Measurements from ENCODE around the gene HIPK2.

HIPK2 gene

DNA sequence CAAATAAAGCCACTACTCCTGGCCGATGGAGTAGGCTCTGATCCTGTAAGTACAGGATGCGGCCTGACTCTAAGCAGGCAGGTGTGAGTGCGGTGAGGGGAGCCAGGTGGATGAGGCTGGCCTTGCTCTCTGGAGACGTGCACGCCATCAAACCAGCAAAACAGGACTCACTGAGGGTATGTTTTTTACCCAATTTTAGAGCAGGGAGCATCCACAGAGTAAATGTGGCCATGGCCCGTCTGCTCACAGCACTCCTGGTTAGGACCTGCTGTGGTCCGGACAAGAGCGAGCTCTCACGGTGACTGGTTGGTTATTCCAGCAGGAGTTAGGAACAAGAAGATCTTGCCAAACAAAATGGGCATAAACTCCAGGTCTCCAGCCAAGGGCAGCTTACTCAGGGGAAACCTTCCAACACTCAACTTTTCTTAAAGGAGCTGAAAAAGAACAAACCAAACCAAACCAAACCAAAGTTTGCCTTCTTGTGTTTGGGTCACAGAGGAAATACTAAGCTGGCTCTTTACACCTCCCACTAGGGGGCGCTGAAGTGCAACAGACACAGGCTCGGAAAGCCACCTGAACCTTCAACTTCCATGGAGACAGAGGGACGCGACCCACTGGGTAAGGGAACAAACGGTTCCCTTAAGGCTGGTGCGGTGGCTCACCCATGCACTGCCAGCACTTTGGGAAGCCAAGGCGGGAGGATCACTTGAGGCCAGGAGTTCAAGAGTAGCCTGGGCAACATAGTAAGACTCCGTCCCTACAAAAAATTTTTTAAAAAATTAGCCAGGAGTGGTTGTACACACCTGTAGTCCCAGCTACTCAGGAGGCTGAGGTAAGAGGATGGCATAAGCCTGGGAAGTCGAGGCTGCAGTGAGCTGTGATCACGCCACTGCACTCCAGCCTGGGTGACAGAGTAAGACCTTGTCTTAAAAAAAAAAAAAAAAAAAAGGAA, 131.9 kb downstream of the HIPK2 start:
- DNase-seq = peak; percentile 69

DNA sequence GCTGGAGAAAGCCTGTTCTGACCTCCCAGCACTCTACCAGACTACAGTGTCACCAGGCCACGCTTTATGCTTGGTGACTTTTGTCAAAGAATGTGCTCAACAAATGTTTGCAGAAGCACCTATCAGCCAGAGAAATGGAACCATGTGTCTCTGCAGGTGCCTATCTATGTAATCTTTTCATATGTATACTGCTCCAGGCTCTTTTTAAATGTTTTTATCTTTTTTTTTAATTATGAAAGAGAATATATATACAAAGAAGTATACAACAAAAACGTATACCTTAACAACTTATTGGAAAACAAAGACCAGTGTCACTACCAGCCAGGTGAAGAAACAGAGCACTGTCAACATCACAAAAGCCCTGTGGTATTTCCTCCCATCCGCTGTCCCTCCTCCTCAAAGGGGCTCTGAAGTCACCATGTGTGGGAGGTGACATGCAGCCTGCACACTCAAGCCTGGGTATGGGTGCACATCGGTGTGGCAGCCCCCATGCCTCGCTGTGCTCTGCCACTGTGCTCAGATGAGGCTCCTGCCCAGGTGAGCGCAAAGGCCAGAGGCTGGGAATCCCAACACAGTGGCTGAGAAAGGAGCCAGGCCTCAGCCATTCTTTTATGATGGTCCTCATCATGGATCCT, 133.7 kb downstream of the HIPK2 start:
- DNase-seq = no peak

DNA sequence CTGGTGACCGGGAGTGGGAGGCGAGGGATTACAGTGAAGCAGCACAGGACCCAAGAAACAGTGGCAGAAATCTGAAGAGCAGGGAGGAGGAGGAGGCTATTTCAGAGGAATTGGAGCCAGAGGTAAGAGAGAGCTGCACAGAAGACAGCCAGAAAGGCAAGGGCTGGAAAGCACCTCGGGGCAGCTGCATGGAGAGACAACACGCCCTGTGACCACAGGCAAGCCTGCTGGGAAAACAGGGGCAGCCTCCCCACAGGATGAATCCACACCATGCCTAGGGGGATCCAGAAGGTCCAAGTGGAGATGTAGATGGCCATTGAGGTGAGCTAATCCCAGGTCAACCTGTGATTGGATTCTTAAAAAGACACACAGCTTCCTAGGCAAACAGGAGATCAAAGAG, 135.5 kb downstream of the HIPK2 start:
- DNase-seq = no peak

DNA sequence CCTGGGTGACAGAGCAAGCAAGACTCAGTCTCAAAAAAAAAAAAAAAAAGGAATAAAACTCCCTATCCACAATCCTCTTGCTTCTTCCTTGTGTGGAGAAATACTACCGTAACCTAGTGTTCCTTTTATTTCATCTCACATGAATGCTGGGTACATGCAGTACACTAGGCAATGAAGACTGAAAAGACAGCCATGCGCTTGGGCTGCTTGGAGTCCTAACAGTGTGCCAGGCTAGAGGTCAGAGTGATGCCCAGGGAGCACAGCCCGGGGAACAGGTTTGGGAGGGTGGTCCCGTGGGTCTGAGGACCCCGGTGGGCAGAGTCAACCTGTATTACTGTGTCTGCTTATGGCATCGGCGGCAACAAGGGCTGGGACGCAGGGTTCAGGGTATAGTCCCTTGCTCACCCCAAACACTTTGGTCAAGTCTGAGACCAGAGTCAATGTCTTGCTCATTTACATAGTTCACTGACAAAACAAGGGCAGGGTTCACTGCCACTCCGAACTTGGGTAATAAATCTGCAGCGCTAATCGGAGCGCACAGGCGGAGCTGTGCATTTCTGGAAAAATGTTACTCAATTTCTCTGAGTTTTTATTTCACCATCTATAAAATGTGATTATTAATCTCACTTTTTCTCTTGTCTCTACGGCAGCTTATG, 136.3 kb downstream of the HIPK2 start:
- DNase-seq = no peak

DNA sequence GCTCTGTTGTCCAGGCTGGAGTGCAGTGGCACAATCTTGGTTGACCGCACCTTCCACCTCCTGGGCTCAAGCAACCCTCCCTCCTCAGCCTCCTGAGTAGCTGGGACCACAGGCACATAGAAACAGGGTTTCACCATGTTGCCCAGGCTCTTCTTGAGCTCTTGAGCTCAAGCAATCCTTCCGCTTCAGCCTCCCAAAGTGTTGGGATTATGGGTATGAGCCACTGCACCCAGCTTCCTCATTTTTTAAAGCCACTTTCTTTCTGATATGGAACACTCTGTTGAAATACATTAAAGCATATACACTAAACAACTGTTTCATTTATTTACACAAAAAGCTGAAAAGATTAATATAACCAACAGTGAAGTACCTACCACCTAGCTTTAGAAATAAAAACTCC, 137.1 kb downstream of the HIPK2 start:
- no peak for DNase-seq

DNA sequence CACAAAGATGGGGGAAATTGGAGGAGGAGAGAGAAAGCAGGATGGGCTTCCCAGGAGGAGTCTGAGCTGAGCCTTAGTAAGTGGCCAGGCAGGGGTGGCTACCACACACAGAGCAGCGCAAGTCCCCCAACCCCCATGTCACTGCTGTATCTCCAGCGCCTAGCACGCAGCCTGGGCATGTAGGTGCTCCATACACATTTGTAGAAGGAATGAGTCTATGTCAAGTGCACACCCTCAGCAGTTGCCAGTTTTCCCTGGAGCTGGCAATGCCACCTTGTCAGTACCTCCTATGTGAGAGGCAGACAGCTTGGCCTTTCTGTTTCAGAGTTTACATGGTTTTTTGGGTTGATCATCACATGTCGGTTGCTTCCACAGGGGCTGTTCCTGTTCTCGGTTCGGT, 138.2 kb downstream of the HIPK2 start:
- DNase-seq = no peak

DNA sequence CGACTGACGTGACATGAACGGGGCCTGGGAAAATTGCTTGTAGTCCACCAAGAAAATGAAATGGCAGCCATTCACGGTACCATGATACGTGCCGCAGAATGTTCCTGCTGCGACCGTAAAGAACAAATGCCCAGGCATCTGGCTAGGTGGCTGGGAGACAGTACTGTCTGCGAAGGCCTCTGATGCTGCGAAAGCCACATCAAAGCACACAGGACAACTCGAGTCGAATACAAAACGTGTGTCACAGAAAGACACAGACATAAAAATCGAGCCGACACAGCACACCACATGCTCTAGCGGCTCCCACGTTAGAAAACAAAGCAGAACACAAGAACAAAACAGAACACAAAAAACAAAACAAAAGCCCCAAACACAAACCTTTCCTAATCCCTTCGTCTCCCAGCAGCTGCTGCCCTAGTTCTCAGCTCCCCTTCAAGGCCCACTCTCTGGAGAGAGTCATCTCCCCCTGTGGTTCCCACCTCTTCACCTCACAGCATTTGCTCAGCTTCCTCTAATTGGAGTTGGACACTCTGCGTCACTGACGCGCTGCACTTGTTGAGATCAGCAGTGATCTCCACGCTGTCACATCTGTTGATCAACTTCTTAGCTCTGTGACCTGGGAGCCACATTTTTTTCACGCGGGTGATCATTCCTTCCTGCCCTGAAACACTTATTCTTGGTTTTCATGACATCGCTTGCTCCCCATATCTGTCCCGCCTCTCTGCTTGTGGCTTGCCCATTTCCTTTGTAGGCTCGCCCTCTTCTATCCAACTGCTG, 142.1 kb downstream of the HIPK2 start:
- DNase-seq = no peak

DNA sequence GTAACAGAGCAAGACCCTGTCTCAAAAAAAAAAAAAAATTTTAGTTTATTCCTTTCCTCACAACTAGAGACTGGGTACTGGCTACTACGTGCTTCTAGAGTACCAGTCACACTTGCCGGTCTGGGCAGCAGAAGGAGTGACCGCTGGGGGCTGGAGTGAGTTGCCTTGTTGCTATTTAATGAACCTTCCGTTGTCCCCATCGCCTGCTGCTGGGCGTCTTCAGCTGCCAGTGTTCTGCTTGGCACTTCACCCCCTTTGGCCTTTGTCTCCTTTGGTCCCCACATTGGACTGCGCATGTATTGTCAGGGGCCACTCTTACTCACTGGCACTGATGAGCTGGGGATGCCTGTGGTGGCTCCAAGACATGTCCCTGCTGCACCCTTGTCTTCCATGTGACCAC, 143.7 kb downstream of the HIPK2 start:
- DNase-seq = no peak

DNA sequence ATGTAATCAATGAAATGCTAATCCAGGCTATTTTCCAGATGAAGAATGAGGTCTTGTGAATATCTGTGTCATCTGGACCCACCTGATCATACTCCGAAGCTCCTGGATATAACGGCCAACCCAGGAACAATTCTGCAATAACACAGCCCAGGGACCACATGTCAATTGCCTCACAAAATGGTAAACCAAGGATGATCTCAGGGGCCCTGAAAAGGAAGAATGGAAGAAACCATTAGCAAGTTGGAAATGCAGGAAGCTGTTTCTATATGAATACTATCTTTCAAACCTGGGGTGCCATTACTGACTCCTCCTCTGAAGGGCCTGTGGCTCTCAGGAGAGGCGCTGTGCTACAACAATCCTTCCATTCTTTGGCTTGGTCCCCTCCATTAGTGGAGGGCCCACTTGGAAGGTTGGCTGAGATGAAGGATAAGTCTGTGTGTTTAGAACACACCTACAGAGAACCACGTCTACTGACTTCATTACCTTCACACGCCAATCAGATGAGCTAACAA, 146.2 kb downstream of the HIPK2 start:
- DNase-seq = no peak

DNA sequence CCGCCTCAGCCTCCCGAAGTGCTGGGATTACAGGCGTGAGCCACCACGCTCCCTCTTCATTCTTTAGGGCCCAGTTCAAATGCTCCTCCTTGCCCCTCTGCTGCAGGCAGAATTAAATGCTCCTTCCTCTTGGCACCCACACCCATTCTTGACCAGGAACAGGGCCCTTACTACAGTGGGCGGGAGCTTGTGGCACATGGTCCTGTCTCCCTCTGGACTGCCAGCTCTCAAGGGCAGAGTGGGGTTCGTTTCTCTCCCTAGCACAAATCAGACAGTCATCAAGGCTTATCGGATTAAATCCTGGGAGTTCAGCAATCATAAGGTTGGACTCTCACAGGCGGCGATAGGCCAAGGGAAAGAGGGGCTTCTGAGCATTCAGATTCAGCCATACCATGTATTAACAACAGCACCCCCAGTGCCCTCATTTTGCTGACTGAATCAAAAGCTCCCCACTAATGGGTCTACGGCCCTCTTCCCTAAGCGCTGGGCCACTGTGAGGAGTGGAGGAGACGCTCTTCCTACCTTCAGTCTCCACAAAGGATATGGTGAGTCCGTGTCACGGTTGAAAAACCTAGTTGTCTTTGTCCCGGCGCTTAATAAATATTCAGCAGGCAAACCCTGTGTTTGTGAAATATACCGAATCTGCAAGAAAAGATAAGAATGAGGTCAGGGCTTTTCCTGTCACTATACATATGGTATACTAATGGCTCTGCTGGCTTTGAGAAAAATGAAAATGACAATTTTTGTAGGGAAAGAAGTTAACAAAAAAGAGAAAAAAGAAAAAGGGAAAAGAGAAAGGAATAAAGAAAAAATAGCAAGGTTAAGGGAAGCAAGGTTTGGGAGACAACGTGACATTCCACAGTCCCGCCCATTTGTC, 146.9 kb downstream of the HIPK2 start:
- no peak for DNase-seq

DNA sequence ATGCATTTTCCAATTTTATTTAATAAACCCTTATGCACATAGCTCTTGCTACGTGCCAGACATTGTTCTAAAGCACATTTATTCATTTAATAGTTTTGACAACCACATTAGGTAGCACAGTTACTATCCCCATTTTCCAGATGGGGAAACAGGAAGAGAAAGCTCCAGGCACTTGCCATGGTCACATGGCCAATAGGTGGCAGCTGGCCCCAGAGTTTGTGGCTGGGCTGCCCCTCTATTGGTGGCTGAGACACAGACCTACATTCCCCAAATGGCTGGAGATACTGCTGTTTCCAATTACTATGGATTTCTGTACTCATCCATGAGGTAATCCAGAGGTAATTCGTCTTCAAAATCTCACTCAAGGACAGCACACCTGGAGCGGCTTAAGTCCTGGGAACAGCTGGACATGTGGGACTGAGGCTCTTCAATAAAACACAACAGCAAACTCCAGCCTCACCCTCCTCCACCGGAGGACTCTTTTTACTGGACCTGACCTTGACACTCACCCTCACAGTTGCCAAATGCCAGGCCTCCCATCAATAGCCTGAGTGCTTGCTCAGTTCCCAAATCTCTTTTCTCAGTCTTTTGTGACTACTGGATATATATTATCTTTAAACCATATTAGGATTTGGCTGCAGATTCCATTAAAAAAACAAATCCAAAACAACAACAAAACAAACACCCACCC, 148.3 kb downstream of the HIPK2 start:
- DNase-seq = no peak

DNA sequence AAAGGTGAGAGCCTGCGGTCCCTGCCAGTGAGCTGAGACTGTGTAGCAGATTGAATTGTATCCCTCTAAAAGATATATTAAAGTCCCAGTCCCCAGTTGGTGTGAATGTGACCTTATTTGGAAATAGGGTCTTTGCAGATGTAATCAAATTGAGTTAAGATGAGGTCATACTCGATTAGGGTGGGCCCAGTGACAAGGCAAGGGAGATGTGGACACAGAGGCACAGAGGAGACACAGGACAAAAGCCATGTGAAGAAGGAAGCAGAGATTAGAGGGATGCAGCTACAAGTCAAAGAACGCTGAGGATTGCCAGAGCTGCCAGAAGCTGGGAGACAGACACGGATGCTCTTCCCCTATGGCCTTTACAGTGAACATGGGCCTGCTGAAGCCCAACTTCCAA, 150.0 kb downstream of the HIPK2 start:
- DNase-seq = no peak

DNA sequence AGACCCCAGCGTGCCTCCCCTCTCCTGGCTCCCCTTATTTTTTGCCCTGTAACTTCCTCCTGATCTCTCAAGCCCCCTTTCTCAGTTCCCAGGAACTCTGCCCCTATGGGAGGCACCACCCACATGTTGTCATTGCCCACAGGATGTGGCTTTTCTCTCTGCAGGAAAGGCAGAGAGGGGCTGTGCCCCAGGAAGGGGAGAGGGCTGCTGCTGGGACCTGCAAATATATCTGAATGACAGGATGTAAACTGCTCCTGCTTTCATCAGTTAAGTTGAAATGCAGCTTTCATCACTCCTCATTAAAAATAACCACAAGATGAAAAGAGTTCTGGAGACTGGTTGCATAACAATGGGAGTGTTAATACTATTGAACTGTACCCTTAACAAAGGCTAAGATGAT, 151.0 kb downstream of the HIPK2 start:
- DNase-seq = no peak

DNA sequence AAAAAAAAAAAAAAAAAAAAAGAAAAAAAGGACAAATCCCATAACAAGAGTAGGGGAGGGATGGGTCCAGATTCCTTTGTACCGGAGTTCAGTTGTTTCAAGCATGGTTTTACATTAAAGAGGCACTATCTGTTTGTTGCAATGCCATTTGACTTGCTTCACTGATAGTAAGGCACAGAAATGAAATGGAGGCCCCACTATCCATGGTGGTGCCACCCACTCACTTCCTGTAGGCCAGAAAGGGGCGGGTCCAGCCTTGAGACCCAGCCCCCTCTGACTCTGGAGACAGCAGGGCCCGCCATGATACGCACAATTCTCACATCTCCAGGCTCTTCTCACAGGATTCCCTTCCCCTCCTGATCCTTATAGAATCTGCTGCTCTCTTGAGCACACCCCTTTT, 154.3 kb downstream of the HIPK2 start:
- no peak for DNase-seq

DNA sequence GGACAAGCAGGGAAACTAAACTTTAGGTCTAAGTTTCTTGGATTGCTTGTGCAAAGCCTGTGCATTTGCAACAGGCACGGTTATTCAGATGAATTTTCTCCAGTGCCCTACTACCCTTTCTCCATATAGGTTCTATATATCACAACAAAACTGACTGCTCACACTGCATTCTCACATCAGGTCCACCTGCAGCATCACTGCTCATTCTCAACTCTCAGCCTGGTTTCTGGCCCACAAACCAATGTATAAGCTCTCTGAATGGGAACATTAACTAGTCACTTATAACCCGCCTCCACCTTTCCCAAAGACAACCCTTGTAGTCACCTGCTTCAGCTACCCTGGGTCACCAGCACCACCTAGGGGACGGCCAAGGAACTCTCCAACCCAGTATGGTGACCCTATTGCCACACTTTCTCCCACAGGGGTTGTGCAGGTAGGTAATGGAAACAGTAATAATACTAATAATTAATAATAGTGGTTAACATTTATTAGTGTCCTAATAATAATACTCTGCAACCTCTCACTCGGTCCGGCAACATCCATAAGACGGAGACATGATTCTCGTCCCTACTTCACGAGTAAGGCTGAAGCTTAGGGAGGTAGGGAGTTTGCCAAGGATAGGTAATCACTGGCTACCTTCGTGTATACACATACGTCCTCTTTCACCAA, 157.0 kb downstream of the HIPK2 start:
- DNase-seq = peak; percentile 34

DNA sequence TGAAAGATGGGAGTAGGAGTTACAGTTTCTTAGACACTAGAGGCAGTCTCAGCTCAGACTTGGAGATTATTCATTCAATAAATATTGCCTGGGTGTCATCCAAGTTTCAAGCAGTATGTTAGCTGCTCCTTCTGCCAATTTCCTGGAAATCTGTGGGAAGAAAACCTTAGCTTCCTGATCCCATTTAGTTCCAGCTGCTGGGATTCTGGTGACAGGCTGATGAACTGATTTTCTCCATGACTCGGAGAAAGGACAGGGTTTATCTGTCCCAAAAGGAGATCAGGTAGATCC, 158.5 kb downstream of the HIPK2 start:
- DNase-seq = no peak

DNA sequence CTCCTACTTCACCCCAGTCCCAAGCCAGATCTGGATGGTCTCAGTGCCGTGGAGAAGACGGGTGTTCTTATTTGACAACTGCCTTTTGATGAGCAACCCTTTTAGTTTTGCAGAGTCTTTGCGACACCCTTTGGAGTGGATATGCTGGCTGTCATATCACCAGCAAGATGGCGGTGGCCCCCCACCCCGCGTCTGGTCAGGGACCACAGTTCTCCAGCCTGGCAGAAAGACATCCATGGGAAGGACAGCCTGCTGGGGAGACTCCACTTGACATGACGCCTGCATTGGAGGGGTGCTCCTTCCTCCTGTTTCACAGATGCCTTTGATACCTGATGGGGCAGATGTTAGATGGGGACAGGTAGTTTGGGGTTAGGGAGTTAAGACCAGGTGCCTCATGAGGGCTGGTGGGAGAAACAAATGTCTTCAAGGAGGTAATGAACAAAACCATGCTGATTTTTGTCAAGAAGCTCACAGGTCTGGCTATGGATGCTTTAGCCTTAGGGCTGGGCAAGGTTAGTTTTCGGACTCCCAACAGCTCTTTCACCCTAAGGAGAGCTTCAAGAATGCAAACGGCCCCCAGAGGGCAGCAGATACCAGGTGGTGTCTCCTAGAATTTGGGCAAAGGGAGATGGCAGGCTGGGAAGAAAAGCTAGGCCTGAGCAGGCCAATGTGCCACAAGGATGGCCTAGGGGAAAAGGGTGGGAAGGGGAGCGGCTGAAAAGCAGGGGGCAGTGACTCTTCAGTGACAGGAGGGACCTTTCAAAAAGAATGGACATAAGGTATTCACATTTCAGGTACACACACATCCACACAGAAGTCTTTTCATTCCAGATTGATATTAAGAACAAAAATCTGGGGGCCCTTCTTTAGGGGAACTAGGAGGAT, 159.1 kb downstream of the HIPK2 start:
- peak; percentile 6 for DNase-seq

DNA sequence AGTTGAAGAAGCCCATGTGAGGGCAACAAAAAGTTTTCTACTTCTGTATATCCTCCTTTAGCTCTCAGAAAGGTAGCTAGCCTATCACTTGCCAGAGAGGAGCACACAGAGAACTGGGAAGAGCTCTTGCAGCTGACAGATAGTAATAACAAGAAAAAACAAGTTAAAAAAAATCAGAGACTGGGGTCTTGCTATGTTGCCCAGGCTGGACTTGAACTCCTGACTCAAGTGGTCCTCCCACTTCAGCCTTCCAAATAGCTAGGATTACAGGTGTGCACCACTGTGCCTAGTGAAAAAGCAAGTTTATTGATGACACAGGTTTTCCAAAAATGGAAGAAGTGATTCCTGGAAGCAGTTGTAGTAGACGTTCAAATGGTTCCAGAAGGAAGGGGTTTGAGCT, 160.7 kb downstream of the HIPK2 start:
- no peak for DNase-seq

DNA sequence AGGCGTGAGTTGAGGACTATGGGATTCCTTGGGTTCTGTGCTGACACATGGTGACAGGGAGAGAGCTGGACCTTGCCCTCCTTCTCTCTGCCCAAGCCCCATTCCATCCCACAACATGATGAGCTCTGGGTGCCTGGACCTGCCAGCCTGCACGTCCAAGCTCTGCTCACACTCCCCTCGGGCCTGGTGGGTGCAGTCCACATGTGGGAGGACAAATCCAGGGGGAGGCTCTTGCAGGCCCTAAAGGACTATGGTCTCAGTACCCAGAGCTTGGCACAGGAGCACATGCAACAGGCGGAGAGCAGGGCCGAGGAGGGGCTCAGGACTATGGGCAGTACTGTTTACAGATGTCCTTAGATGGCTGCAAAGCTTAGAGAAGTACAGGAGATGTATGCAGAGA, 162.9 kb downstream of the HIPK2 start:
- no peak for DNase-seq

DNA sequence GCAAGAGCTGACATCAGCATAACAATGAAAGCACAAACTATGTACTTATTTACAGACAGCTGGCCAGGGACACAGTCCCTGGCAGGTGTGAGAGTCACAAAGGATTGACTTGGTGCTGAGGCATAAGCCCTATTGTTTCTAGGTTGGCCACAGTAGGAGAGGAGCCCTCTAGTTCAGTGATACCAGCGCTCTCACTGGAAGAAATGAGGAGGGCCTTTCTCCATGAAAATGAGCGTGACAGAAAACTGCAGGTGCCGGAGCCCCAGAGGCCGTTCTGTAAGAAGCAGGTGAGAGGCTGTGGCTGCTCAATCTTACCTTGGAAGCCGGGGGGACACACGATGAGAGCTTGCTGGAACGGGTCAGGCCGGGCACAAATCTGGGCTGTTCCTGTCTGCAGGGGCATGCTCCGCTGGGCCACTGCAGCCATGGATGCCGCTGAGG, 163.8 kb downstream of the HIPK2 start:
- DNase-seq = no peak

Data from NCI-H1694 (cell line).